HG02943 (cell line): ENCODE data around the gene BBS9.
"Not testable (repeated sequence)": the region's sequence is repeated elsewhere in the genome, so short reads cannot be mapped to it uniquely, and the experiment has no call there.

Experiments used
- ATAC-seq: cut with Tn5 transposase; IDR thresholded peaks from one replicate; pipeline ENCODE4 v1.9.1; 2021; ENCODE audit warnings: mild to moderate bottlenecking, low read depth, moderate library complexity; ENCODE audit not compliant: unreplicated experiment

The BBS9 gene

GRCh38 chr7:33128990-33129805, at the start of gene BBS9:
Gene BBS9, plus strand, starts transcription at chr7:33129564. Its CDS starts 16,689 bp downstream, at chr7:33146253.
- ATAC-seq = peak; percentile 100

DNA sequence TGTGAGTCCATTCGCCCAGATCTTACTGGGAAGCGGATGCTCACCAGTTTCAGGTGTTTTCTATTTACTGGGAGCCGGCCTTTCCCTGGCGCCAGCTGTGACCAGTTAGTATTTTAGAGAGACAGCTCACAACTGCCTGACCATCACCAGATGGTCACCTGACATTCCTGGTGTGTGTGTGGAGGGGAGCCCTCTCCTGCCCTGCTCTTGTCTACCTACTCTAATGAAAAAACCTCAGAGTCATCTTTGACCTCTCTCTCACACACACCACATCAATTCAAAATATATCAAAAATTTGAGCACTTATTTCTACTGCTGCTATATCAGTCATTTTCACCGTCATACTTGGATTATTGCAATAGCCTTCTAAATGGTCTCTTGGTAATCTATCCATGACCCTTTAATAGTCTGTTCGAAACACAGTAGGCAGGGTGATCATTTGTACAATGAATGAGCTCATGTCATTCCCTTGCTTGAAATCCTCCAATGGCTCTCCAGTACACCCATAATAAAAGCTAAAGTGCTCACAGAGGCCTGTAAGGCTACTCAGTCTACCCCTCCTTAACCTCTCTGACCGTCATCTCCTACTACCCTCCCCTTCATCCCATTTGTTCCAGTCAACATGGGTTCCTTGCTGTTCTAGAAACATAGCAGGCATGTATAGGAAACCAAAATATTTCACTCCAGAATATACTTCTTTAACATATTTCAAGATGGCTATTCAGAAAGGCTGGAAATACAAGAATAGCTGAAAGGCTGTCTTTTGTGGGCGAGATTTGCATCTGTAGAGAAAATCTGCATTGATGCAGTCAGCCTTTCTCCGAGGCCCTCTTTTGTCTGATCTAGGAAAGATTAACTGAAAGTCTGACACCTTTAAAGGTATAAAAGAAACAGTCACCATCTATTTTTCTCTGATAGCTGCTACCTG, 49.3 kb upstream of the BBS9 start:
- no peak for ATAC-seq

- no peak for ATAC-seq
These were observed 42.0 kb upstream of the BBS9 start for GRCh38 chr7:33087356-33087755.

- no peak for ATAC-seq
These were observed 41.5 kb upstream of the BBS9 start for GRCh38 chr7:33087858-33088257.

GRCh38 chr7:33089142-33089541, 40.2 kb upstream of the BBS9 start:
- ATAC-seq = no peak

DNA sequence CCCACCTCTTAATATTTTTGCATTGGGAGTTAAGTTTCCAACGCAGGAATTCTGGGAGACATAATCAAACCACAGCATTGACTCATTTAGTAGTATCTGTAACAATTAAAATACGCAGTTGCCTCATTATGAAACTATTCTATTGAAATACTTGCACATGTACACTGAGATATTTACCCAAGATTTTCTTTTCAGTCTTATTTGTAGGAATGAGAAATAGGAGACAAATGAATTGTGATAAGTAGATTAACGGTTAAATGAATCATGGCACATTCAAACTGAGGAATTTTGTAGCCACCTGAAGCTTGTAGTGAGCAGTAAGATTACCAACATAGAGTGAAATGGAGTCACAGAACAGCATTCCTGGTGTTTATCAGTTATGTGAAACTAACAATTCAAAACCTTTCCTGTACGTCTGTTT, 38.2 kb upstream of the BBS9 start:
- no peak for ATAC-seq

DNA sequence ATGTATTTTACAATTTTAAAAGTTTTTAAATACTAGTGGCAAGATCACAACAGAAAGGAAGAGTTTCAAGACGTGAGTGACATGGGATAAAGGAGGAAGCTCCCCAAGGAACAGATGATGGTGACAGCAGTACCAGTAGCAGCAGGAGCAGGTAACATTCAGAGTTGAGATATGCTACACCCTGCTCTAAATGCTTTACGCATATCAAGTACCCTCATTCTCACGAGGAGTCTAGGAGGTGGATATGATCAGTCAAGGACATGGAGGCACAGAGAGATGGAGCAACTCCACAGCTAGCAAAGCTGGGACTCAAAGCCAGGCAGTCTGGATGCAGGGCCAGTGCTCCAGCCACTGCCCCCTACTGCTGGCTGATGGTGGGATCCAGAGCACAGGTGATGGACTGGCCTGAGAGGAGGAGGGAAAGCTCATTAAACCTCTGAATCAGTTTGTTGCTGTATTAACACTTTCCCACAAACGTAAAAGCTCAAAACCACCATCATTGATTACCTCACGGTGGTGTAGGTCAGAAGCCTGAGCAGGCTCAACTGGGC, 37.6 kb upstream of the BBS9 start:
- no peak for ATAC-seq

DNA sequence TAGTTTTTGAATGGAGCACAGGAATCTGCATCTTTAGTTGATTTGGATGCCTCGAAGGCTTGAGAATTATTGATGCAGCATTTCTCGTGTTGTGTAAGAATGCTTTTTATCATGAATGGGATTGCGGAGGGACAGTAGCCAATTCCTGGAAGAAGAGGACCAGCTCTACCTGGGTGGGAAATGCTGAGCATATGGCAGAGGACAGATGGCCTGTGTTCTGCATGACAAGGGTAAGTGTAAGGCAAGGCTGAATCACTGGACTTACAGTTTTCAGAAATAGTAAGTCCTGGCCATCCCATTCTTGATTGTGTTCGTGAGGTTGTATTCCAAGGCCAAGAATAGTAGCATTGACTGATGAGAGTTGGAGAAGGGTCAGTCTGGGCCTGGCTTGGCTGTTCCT, 36.1 kb upstream of the BBS9 start:
- no peak for ATAC-seq

- not testable (repeated sequence) for ATAC-seq
These were observed 34.6 kb upstream of the BBS9 start for GRCh38 chr7:33094745-33095275.

GRCh38 chr7:33099154-33099940, 30.0 kb upstream of the BBS9 start:
- no peak for ATAC-seq

DNA sequence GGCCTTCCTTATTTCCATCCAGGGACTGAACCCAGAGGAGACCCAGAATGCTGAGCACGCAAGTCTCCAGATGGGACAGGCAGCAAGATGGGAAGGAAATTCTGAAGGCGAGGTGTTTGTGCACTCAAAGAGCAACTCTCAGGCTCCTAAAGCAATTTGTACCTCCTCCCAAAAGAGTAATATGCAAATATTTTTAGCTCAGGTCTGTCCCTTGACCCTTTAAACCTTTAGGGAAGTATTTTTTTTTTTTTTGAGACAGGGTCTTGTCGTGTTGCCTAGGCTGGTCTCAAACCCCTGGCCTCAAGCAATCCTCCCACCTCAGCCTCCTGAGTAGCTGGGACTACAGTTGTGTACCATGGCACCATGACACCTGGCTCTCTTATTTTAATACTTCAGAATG, 28.6 kb upstream of the BBS9 start:
- no peak for ATAC-seq

DNA sequence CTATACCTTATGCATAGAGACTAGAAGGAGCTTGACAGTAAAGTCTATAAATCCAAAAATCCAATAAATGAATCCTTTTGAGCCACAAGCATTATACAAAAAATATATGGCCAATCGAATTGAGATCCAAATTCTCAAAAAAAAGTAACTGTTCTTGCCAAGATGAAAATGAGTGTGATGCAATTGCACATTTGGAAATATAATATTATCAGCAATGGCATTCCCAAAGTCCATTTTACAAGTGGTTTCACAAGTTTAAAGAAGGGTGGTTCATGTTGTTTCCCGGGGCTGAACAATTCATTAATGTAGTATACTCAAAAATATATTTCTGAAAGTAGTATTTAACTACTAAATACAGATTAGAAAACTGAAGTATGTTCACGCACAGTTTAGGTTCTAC, 27.5 kb upstream of the BBS9 start:
- ATAC-seq = no peak

- ATAC-seq = no peak
These were observed 22.0 kb upstream of the BBS9 start for GRCh38 chr7:33107136-33108066.

GRCh38 chr7:33108554-33109004, 20.8 kb upstream of the BBS9 start:
- ATAC-seq = peak; percentile 8

- ATAC-seq = peak; percentile 81
These were observed 20.2 kb upstream of the BBS9 start, which contains the start of gene RP9 for GRCh38 chr7:33109005-33109757. Gene RP9, minus strand, starts transcription at chr7:33109404. Its CDS starts 32 bp downstream, at chr7:33109372.

- no peak for ATAC-seq
These were observed 19.6 kb upstream of the BBS9 start for GRCh38 chr7:33109758-33110238.

DNA sequence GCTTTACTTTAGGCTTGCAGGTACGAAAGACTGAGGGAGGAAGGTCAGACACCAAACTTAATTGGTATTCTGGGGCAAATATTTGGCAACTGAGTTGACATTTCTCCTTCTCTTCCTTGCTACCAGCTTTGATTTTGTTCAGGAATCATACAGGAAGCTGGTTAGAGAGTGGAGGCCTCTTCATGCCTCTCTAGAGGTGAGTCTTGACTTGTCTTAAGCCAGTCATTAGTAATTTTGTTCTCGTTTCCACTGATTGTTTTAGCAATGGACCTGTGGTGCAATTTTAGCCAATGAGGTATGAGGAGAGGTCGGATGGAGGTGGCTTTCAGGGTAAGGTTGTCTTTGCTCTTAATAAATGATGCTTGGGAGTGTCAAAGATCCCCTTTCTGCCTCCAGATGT, 17.8 kb upstream of the BBS9 start:
- no peak for ATAC-seq

GRCh38 chr7:33114976-33115375, 14.4 kb upstream of the BBS9 start:
- no peak for ATAC-seq
